ENCODE data around the gene WTAP.

DNA sequence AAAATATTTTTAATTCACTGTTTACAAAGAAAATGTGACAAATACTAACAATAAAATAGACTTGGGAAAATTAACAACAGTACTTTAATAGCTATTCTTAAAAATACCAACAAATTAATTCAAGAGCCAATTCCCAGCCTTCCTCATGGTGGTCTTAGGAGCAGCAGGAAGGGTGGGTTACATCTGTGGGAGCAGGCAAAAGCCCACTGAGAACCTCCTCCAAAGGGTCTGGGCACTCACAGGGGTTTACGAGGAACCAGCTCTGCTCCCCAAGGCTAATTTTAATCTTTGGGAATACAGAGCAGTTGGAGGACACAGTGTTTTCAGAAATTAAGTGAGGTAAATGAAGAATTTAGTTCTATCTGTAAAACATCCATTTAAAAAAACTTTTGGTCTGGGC is 44.5 kb upstream of the WTAP start:
- TF ChIP-seq POLR2A (IDR thresholded peaks at IDR 0.05) = no peak
- TF ChIP-seq, protein P1, sequence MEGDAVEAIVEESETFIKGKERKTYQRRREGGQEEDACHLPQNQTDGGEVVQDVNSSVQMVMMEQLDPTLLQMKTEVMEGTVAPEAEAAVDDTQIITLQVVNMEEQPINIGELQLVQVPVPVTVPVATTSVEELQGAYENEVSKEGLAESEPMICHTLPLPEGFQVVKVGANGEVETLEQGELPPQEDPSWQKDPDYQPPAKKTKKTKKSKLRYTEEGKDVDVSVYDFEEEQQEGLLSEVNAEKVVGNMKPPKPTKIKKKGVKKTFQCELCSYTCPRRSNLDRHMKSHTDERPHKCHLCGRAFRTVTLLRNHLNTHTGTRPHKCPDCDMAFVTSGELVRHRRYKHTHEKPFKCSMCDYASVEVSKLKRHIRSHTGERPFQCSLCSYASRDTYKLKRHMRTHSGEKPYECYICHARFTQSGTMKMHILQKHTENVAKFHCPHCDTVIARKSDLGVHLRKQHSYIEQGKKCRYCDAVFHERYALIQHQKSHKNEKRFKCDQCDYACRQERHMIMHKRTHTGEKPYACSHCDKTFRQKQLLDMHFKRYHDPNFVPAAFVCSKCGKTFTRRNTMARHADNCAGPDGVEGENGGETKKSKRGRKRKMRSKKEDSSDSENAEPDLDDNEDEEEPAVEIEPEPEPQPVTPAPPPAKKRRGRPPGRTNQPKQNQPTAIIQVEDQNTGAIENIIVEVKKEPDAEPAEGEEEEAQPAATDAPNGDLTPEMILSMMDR (IDR thresholded peaks at IDR 0.05) = no peak

Data from thyroid gland (tissue), 4 donors.